DOHH2 (cell line): Measurements from ENCODE around the gene RSPO4.

ENCODE experiments used
- H3F3A ChIP-seq: fragments of 200-600 bp; sonication (generic), shearing (Covaris generic); 2 replicates; pipeline ENCODE4 v1.6.0; 2016; ENCODE audit warnings: antibody characterized with exemption, mild to moderate bottlenecking; ENCODE audit not compliant: control insufficient read depth, insufficient read depth
- H3K27ac ChIP-seq: fragments of 200-600 bp; sonication (generic); 2 replicates; pipeline ENCODE4 v1.5.1; 2014; ENCODE audit warnings: low read depth, mild to moderate bottlenecking, low read length, moderate library complexity
- H3K27me3 ChIP-seq: fragments of 200-600 bp; sonication (generic); 2 replicates; pipeline ENCODE4 v1.6.1; 2014; ENCODE audit warnings: mild to moderate bottlenecking, low read length, mixed read lengths; ENCODE audit not compliant: control insufficient read depth
- H3K36me3 ChIP-seq: fragments of 200-600 bp; sonication (generic); 2 replicates; pipeline ENCODE4 v1.6.1; 2014; ENCODE audit warnings: mild to moderate bottlenecking, low read length, moderate library complexity, mixed read lengths; ENCODE audit not compliant: control insufficient read depth
- H3K4me1 ChIP-seq: fragments of 200-600 bp; sonication (generic); 2 replicates; pipeline ENCODE4 v1.6.1; 2014; ENCODE audit warnings: mild to moderate bottlenecking, low read length, mixed read lengths; ENCODE audit not compliant: control insufficient read depth
- H3K4me2 ChIP-seq: fragments of 200-600 bp; sonication (generic); 2 replicates; pipeline ENCODE4 v1.6.0; 2014; ENCODE audit warnings: mild to moderate bottlenecking, low read length, moderate library complexity
- H3K4me3 ChIP-seq: fragments of 200-600 bp; sonication (generic); 2 replicates; pipeline ENCODE4 v1.5.1; 2014; ENCODE audit warnings: mild to moderate bottlenecking, low read length, mixed read lengths
- H3K79me2 ChIP-seq: fragments of 200-600 bp; sonication (generic); 2 replicates; pipeline ENCODE4 v1.6.1; 2014; ENCODE audit warnings: mild to moderate bottlenecking, low read length, mixed read lengths; ENCODE audit not compliant: control insufficient read depth
- H3K9me2 ChIP-seq: fragments of 200-600 bp; sonication (generic); replicated peaks from 2 replicates; pipeline ENCODE4 v1.6.1; 2014; ENCODE audit warnings: mild to moderate bottlenecking, low read length, mixed read lengths; ENCODE audit not compliant: control insufficient read depth
- H3K9me3 ChIP-seq: fragments of 200-600 bp; sonication (generic); 2 replicates; pipeline ENCODE4 v1.6.1; 2014; ENCODE audit warnings: antibody characterized with exemption, low read length, mixed read lengths; ENCODE audit not compliant: control insufficient read depth, insufficient read depth
- H4K20me1 ChIP-seq: fragments of 200-600 bp; sonication (generic); 2 replicates; pipeline ENCODE4 v1.6.0; 2014; ENCODE audit warnings: low read depth, mild to moderate bottlenecking, antibody characterized with exemption, low read length, moderate library complexity; ENCODE audit not compliant: control insufficient read depth, insufficient read depth
- CTCF ChIP-seq: fragments of 200-600 bp; sonication (generic); IDR thresholded peaks from one replicate; pipeline ENCODE4 v1.5.1; 2014; ENCODE audit warnings: antibody characterized with exemption, mild to moderate bottlenecking, low read depth, low read length; ENCODE audit not compliant: poor library complexity, severe bottlenecking
- EZH2phosphoT487 ChIP-seq: fragments of 200-600 bp; sonication (generic); IDR thresholded peaks from 2 replicates; pipeline ENCODE4 v1.6.1; 2017; ENCODE audit warnings: borderline replicate concordance, mild to moderate bottlenecking, antibody characterized with exemption, low read length, moderate library complexity, mixed read lengths

Gene RSPO4

GRCh38 chr20:940926-941325, 61.2 kb downstream of the RSPO4 start:
- Histone ChIP-seq H3K4me3 (no peak overlapping the region), H3K4me2 (no peak overlapping the region), H3K27ac (no peak overlapping the region), H3K79me2 (no peaks in the 10 kb centered on the region), H3K4me1 (no peaks in the 10 kb centered on the region), H3K9me3 (no peaks in the 10 kb centered on the region), H3K27me3 (no peaks in the 10 kb centered on the region), H3K36me3 (no peaks in the 10 kb centered on the region), H4K20me1 (no peaks in the 10 kb centered on the region), H3F3A (no peaks in the 10 kb centered on the region), H3K9me2 (no peaks in the 10 kb centered on the region)
- TF ChIP-seq CTCF (no peak), EZH2phosphoT487 (no peak)

- Histone ChIP-seq H3K4me3 (no peak overlapping the region), H3F3A (no peaks in the 10 kb centered on the region), H3K9me2 (no peaks in the 10 kb centered on the region), H3K4me2 (no peak overlapping the region), H3K27ac (no peak overlapping the region), H3K36me3 (no peaks in the 10 kb centered on the region), H3K27me3 (no peaks in the 10 kb centered on the region), H3K9me3 (no peaks in the 10 kb centered on the region), H3K79me2 (no peaks in the 10 kb centered on the region), H3K4me1 (no peaks in the 10 kb centered on the region), H4K20me1 (no peaks in the 10 kb centered on the region)
- TF ChIP-seq CTCF (no peak), EZH2phosphoT487 (no peak)
Measured at GRCh38 chr20:939606-940005, 62.5 kb downstream of the RSPO4 start.

- Histone ChIP-seq H3K9me2 (no peaks in the 10 kb centered on the region), H3K27me3 (no peaks in the 10 kb centered on the region), H3K4me2 (no peak overlapping the region), H3K9me3 (peaks cover 17% of the 10 kb centered on the region), H3K4me1 (no peaks in the 10 kb centered on the region), H3F3A (no peaks in the 10 kb centered on the region), H3K36me3 (no peaks in the 10 kb centered on the region), H3K4me3 (no peak overlapping the region), H3K27ac (no peak overlapping the region), H3K79me2 (no peaks in the 10 kb centered on the region), H4K20me1 (no peaks in the 10 kb centered on the region)
- TF ChIP-seq EZH2phosphoT487 (no peak), CTCF (no peak)
Measured at GRCh38 chr20:934186-934840, 67.8 kb downstream of the RSPO4 start.
